ENCODE measurements around the gene TCF4.
"Not testable (repeated sequence)": the region's sequence is repeated elsewhere in the genome, so short reads cannot be mapped to it uniquely, and the experiment has no call there.

TCF4 gene

DNA sequence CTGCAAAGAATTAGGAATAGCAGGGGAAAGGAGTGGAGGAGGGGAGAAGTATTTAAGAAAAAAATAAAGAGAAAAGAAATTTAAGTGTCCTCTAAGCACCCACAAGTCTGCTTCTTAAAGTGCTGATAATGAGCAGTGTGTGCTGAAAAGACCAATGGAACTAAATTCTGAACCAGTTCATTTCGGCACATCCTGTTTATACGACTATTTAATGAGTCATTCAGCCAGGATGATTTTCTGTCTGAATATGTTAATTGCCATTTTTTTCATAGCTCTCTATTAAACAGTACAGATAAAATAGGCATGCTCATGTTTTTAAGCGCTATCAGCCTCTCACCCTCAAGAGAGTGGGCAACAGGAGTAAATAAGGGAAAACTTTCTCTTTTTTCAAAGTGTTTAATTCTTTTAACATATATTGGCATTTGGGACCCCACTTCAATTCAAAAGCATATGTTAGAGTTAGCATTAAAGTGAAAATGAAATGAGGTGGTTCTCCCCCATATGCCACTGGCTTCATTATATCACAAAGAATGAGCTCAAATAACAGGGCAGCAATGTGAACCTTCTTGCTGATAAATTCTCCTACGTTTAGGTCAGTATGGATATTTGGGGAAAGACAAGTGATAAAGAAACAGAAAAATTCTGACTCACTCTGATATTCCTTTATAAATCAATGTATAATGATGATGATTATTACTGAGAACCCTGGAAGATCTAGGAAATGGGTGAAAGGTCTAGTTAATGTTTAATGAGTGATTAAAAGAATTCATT lies 87.5 kb downstream of the TCF4 start:
- DNase-seq = no peak

DNA sequence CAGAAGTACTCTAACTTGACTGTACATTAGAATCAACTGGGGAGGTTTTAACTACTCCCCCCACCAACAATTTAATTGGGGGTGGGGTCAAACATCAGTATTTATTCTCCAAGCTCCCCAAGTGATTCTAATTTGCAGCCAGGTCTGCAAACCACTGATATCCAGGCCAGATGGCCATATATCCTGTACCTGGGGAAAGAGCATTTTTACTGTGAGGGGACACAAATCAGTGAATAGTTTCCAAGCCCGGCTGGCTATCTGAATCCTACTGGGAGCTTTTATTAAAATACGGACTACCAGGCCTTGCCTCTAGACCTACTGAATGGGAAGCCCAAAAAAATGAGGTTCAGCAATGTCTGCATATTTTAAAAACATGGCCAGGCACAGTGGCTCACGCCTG lies 88.5 kb downstream of the TCF4 start:
- no peak for DNase-seq

DNA sequence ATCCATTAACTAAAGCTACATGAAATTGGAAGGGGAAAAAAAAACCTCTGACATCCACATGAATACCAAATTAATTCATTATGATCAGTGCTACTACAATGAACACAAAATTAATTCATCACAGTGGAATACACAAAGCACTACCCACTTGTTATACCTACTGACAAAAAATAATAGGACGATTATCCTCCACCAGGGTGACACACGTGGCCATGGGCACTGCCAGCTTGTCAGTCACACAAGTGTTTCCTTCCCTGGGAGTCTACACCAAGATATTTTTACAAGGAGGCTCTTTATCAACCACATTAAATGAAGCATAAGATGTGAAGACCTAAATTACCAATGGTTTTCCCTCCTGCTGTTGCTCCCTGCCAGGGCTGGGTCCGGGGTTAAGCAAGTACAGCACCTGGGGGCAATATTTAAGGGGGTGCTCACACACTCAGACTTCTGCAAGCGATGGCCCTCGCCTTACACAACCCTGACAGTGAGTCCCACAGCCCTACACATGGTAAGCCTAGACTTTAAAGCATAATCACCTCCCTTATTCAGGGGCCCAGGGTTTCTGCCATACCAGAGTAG lies 90.1 kb downstream of the TCF4 start:
- no peak for DNase-seq

DNA sequence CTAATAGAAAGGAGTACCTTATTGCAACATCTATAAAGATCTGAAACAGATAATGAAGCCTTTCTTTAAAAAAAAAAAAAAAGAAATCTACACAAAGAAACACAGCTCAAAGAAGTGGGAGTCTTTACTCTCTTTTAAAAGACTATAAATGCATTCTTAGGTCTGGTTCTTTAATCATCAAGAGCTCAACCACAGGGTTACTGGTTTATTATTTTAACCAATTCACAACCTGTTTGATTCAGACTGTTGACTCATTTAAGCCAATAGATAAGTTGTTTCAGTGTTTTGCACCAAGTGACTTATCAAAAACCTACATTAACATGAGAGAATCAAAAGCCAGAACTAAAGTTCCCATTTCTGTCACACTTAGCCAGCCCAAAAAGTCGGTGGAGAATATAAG lies 93.1 kb downstream of the TCF4 start:
- DNase-seq = no peak

DNA sequence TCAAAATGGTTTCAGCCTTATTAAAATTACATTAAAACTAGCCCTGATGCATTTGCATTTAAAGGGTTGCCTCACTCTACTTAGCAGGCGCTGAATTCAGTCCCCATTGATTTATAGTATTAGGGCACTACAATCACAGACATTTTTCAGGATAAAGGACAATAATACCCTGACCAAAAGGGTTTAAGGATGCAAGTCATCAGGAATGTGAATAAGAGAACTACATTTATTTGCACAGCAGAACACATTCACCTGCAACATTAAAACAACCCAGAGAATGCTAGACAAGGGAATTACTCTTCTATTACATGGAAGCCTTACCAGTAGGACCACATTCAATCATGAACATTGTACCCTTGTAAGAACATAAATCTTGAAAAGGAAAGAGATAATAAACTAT lies 93.6 kb downstream of the TCF4 start:
- no peak for DNase-seq

DNA sequence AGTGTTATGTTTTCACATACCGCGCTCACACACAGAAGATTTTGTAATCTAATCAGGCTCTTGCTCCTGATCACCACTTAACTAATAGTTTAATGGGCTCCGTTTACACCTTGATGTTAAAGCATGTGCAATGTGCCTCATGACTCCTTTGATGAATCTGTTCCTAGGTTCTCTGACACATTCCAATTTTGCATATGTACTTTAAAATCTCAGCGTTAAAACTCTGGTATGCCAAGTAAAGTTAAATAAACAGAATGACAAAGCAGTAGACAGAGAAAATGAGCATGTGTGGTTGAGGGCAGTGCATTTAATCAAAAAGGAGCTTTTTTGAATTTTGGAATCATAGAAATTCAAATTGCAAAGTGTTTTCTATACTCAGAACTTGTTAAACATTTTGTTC lies 96.4 kb downstream of the TCF4 start:
- DNase-seq = no peak

DNA sequence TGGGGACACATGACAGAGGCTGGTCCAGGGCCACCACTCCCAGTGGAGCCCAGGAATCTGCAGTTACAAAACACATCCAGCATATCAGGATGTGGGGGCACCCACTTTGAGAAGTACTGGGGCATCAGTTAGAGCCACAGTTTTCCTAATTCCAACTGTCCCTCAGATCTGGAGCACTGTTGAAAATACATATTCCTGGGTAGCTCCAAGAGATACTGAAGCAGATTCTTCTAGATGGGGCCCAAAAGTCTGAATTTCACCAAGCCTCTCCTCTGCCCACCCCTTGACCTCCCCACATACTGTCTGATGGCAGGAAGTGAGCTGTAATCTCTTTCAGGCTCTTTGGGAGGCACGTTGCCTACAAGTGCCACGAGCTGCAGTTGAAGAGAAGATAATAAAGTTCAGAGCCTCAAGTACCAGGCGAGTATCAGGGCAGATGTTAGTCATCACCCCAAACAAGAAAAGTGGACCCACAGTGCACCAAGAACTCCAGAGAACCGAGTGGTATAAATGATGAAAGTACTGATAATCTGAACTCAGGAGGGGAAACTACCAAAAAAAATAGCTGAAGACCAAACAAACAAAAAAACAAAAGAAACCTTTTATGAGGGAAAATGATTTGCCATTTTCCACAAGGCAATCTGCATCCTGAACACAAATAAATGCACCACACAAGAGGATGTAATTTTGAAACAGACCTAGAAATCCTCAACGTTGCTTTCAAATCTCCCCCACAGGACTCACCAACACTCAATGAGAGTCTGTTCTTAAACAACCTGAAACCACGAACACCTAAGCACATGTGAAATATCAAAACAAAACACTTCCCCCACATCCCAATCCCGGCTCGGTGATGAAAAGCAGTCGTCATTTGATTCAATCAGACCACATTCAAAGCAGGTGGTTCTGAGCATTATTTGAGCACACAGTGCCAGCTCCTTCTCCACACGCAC lies 98.7 kb downstream of the TCF4 start:
- no peak for DNase-seq

DNA sequence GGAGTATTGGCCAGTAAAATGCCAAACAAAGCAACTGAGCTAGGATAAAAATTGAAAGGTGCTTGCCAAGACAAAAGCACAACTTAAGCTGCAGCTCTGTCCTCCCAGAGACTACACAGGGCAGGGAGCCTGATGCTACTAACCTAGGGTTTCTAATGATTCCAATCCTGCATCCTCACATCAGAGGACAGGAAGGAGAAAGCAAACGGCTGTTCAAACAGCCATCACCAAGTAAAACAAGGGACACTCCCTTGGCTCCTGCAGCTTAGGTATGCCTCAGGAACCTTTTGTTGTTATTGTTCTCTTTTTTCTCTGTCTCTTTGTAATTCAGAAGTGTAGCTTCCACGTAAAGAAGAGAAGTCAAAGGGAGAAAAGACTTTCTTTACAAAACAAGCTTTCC lies 99.5 kb downstream of the TCF4 start:
- no peak for DNase-seq

DNA sequence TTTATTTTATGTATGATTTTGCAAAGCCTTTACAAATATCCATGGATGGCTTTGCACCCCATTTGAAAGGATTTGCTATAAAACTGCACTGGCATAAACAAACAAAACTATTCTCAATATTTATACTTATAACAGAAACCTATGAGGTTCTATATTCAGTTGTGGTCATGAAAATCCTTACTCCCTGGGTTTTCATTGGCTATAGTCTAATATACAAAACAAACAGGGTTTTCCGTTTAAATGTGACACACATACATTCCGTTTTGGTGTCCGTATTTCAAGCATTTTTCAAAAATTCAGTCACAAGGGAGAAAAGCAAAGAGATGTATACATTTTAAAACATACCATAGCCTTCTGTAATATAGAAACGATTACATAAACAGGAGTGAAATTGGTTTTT lies 100.0 kb downstream of the TCF4 start:
- DNase-seq = no peak

DNA sequence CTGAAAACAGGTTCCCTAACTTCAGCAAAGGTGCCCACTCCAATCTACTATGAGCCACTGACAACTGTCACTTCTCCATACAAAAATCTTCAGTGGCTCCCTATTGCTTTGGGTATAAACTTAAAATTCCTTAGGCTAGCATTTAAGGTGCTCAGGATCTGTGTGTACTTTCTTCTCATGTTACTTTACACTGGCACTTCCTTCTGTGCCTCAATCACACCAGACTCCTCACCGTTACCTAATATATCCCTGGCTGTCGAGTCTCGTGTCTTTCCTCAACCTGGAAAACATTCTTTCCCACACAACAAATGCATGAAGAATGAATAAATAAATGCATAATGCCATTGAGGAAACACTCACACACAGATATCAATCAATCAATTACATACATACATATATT lies 101.1 kb downstream of the TCF4 start:
- no peak for DNase-seq

DNA sequence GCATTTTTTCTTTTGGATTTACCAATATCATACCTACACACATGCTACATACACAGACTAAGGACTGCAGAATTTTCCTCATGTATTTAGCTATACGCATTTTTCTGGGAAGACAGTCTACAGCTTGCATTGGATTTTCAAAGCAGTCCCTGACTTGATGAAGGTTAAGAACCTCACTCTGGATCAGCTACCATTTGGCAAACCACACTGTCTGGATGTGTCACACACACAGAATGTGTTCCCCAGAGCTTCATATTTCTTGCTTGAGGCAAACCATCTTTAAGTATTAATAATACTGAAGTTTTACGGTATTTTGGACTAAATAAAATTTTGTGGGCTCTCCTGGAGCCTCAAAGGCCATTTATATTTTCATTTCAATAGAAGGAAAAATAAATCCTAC lies 102.3 kb downstream of the TCF4 start:
- DNase-seq = no peak

DNA sequence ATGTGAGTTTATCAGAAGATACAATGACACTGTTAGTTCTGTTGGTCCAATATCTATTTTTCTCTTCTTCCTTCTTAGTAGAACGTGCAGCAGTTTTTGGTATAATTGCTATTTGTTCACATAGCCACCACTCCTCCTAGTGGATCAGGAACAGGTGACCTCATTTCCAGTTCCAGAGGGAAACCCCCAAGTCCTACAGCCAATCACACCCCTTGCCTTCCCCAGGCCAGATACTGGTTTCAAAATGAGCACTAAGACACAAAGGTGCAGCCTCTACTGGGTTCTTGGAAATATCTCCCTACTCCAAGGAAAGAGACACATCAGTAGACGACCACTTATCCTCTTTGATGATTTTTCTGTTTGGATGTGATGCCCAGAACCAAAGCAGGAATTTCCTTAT lies 103.2 kb downstream of the TCF4 start:
- no peak for DNase-seq

DNA sequence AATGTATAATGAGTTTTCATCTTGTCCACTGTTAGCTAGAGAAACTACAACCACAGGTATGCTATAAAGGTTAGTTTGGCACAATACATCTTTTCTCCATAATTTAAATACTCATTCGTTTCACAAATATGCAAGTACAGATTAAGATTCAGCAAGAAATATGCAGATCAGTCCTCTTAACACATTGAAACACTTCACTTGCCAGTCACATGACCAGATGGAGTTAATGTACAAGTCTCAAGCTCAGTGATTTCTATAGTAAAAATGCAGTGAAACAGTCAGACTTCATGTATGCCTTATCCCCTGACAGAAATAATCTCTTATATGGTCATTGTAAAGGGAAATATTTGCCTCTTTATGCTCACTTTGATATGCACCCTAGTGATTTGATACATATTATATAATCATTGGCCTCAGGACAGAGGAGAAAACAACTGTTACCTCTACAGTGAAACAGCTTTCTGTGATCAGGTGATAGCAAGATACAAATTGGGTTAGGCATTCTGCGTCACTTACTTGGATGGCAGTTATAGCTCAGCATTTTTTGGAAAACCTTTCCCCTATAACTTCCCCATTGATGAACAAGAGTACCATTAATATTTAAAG lies 104.6 kb downstream of the TCF4 start:
- no peak for DNase-seq

DNA sequence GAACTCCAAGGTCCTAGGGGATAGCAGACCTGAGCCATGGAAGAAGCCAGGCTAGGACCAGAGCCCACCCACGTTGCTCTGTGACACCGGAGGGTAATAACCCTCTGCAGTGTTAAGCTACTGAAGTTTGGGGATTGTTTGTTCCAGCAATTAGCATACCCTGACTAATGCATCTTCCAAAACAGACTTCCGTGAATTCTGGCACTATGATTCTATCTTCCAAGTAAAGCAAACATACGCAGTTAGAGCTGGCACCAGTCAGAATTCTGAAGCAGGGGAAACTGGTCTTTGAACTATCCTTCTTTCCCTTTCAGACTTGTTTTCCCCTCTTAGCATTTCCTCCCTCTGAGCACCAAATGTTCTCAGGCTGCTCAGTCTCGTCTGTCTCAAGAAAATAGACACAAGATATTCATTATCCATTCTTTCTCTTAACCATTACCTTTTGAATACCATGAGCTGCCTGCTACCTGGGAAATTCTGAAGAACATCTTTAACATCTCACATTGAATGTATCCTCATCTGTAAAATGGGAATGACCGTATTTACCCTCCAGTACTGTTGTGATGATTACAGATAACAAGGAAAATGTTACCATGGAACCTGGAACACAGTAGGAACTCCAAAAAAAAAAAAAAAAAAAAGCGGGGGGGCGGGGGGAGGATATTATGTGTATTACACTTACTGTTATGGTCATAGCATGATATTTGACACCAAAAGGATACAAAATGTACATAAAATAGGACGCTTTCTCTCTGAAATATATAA lies 108.2 kb downstream of the TCF4 start:
- no peak for DNase-seq

DNA sequence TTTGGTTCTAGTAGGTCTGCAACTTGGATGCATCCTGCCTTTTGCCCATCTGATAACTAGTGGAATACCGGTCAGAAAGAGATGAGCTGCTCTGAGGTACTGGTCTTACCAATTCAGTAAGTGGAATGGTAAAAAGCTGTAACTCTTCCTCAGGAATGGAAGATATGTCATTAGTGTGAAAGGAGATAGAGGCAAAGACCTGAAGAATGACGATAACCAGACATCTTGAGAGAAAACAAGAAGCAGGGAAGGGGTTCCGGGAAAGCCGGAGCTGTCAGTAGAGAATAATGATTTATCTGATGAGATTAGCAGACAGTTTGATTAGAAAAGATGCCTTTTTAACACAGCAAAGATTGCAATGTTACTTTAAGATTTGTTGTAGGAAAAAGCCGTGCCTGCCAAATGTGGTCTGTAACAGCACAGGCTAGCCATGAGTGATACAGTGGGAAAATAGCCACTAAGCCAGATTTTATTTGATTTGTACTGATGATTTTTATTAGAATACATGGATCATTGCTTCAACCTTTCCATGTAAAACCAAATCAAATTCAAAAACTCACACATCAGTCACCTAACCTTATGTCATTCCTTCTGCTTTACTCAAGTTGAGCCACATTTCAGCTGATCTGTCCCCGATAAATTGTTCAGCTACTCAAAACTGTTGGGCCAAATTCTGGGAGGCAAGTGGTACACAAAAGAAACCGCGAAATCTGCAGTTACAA lies 110.0 kb downstream of the TCF4 start:
- no peak for DNase-seq

DNA sequence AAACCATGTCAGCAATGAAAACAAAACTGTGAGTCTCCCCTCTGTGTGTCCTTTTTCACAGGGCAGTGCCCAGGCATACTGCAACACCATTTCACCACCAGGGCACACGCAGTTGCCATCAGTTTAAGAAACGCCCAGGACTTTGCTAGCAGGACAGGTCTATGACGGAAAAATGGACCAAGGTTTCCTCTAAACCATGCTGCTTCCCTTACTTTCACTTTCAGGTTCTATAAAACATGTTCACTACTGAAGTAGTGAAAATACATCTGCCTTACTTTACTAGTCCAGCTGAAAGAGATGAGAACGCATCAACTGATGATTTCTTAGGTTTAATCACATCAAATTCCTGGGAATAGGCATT lies 110.5 kb downstream of the TCF4 start:
- peak; percentile 12 for DNase-seq

DNA sequence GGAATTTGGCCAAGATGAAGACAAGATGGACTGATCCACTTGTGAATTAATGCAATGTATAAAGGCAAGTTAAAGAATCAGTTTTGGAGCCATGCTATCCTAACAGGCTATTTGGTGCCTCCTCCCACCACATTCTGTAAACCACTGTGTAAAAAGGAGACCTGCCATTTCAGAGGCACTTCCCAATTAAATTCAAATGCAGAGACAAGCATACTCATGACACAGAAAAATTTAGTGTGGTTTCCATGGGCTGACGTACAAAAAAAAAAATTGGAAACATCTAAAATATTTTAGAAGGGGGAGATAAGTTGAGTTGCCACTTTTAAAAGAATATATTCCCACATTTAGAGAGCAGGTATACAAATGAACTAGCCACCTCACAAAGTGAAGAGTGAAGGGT lies 112.1 kb downstream of the TCF4 start:
- no peak for DNase-seq

DNA sequence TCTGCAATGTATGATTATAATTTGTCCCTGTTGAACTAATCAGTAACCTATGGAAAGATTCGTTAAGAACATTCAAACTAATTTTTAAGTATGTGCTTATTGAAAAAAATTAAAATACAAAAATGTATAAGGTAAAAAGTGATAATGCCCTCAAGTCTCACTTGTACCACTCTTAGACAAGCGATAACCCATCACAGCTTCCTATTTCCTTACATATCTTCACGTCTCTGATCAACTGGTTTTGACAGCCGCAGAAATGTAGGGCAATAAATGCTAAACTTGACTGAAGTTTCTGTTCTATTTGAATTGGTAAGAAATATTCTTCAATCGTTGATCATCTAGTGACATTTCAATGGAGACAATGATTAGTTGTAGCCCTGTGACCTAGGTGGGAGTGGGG lies 112.5 kb downstream of the TCF4 start:
- no peak for DNase-seq

DNA sequence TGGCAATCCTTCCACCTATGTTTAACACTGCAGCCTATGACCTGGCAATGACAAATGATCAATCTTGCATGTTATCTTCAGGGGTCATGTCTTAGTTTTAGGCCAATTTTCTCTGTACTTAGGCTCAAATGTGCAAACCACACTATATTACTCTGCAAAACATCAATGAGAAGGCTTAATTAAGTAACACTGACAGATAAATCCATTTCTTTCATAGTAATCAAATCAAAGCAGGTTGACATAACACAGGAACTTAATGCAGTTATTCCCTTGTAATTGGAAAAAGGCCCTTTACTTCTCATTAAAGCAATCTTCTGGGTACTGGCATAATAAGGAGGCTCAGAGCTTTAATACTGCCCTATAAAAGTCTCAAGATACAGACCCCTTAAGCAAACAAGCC lies 114.4 kb downstream of the TCF4 start:
- no peak for DNase-seq

DNA sequence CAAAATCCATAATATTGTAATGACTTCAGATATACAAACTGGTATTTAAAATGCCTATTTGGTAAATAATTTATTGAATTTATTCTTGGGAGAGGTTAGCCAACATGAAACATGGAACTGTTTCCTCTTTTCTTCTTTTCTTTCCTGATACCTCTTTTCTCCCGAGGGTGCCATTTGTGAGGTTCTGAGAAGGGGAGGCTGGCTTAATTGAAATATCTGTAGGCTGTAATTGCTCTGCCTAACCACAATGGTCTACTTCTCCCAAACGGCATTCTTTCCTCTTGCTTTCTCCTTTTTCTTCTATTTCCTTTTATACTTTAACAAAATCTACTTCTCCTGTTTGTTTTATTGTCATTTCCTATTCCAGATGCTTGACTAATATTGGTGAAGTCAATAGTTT lies 114.9 kb downstream of the TCF4 start:
- DNase-seq = no peak

DNA sequence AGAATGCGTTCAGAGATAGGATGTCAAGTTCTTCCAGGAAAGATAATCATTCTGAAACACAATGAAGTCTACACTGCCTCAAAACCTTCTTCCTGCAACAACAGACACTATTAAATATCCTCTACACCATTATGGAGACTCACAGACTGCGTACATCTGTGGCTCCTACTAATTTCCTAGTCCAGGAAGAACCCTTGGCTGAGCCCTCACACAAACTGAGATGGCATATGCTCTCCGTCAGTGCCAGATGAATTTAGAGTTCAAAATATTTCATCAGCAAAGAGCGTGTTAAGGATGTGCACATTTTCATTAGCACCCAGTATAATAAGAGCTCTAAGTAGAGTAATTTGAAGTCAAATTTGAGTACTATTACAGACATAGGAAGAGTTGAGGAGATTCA lies 117.2 kb downstream of the TCF4 start:
- DNase-seq = no peak

DNA sequence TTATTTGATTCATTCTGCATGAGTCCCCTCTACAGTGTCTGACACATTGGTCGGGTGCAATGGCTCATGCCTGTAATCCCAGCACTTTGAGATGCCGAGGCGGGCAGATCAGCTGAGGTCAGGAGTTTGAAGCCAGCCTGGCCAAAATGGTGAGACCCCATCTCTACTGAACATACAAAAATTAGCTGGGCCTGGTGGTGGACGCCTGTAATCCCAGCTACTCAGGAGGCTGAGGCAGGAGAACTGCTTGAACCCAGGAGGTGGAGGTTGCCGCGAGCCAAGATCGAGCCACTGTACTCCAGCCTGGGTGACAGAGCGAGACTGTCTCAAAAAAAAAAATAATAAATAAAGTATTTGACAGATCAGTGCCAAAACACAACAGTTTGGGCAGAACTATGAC lies 118.9 kb downstream of the TCF4 start:
- not testable (repeated sequence) for DNase-seq

Data from CD4-positive, alpha-beta T cell treated with Interleukin-6 for 4 hours (primary cell).